DMS53 treated with DMSO at 0.1 percent for 48 hours (cell line): ENCODE measurements around the gene TGFBI.
A peak's percentile ranks its signal among the peaks of the same experiment; 100 is the strongest.

Source experiments
- DNase-seq: peaks from one replicate; lab custom pipeline; 2025; ENCODE audit not compliant: unreplicated experiment; lab: John Stamatoyannopoulos, UW

Gene TGFBI

DNA sequence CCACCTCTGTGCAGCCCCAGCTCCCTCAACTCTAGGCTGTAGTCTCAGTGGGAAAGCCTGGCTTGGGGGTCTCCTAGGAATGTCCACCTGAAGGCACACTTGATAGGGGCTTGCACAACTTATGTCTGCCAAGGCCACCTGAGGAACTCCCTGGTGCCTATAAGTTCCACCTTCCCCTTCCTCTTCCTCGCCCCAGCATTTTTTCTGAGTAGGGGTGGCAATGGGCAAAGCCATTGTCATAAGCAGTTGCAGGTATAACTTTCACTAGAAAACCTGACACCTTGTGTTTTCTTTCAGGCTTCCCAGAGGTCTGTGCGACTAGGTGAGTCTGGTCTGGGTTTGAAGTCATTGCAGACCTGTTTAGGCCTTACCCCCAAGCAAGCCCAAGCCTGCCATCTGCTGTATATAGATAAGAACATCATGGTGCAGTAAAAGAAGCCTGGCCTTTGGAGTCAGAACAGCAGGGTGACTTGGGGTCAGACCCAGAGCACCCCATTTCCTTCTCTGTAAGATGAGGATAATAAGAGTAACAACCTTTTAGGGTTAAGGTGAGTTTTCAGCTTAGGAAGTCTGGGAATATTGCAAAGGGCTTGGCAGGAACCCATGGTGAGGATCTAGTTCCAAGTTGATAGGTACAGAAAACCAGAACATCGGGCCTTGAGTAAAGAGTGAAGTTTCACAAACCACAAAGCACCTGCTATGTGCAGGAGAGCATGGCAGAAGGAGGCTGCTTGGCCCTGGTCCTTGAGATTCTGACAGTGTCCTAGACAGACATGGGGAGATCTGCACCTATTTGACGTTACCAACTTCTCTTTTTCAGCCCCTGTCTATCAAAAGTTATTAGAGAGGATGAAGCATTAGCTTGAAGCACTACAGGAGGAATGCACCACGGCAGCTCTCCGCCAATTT lies 33.8 kb downstream of the TGFBI start:
- peak; percentile 35 for DNase-seq

DNA sequence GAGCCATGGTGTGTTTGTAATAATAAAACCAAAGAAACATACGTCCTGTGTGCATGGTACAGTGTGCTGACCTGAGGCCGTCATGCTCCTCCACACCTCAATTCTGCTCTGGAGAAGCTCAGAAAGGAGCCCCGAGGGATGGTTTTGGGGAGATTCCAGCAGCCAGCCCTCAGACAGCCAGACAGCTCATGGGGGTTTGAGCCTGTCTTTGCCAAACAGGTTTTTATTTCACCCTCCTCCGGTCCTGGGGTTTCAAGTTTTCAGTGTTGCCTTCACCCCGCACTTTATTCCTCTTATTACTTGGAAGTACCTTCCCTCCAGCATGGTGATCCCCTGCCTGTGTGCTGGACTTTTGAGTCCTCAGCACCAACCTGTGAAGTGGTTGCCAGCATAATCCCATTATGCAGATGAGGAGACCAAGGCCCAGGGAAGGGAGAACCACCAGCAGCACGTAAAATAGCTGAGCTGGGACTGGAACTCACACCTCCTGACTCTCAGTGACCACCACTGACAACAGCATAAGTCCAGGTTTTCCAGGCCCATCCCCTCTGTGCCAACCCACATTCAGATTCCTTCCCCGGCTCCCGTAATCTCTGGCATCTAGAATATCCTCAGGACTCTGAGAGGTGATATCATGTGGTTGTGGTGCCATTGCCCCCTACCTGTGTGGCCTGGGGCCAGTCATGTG lies 35.1 kb downstream of the TGFBI start:
- DNase-seq, result no peak

DNA sequence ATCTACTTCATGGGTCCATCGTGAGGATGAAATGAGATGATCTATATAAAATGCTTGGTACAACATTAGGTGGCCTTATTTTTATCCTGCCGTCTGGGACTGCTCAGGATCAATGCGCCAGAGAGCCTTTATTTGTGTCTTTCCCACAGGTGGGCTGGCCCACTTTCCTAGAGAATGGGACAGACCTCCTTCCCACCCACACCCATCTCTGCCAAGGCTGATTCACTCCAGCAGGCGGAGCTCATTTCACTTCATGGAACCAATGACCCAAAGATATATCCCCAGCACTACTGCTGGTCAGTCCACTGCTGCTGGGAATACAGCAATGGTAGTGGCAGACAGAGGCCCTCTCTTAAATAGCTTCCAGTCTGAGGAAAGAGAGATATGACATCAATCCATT lies 35.7 kb downstream of the TGFBI start:
- DNase-seq, result no peak

DNA sequence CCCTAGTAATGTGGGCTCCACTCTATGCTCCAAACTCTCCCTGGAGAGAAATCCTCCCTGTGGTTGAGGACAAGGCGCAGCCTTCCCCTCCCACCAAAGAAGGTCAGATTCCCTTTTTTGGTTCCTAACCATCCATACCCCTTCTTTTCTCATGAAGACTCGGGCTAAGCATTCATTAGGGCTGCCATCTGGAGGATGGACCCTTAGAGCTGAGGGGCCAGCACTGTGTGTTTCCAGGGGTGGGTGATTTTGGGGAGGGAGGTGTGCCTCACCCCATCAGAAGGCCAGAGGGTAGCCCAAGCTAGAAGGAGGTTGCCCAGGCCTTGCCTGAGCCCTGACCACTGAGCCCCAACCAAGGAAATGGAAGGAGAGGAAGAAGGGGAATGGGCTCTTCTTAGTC lies 36.8 kb downstream of the TGFBI start:
- no peak for DNase-seq

DNA sequence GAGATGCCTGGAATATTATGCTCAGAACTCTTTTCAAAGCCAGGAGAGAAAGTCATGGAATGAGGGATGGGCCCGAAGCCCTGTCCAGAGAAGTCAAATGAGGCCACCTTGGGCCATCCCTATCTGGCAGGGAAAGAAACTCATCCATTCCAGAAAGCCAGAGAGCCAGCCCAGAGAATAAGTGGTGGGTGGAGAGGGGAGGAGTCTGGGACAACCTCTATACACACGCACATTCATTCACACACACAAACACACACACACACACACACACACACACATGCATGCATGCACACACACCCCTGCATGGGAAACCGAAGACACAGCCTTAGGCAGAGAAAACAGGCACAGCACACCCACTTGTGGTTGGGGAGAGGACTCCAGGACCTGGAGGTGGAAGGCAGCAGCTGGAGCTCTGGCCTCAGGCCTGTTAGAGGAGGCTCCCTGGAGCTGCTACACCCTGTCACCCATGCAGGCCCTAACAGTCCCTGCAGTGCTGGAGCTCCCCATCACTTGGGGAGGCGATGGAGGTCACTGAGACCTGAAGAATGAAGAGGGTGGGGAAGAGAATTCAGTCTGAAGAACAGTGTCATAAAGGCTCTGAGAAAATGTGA lies 38.0 kb downstream of the TGFBI start:
- DNase-seq, result peak; percentile 29

DNA sequence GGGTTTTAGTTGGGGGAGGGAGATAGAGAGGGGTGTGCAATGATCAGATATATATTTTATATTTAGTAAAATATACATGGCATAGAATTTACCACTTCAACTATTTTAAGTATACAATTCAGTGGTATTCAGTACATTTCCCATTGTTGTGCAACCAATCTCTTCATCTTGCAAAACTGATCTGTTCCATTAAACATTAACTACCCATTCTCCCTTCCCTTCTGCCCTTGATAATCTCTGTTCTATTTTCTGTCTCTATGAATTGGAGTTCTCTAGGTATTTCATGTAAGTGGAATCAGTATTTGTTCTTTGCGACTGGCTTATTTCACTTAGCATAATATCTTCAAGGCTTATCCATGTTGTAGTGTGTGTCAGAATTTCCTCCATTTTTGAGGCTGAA lies 38.6 kb downstream of the TGFBI start:
- no peak for DNase-seq

DNA sequence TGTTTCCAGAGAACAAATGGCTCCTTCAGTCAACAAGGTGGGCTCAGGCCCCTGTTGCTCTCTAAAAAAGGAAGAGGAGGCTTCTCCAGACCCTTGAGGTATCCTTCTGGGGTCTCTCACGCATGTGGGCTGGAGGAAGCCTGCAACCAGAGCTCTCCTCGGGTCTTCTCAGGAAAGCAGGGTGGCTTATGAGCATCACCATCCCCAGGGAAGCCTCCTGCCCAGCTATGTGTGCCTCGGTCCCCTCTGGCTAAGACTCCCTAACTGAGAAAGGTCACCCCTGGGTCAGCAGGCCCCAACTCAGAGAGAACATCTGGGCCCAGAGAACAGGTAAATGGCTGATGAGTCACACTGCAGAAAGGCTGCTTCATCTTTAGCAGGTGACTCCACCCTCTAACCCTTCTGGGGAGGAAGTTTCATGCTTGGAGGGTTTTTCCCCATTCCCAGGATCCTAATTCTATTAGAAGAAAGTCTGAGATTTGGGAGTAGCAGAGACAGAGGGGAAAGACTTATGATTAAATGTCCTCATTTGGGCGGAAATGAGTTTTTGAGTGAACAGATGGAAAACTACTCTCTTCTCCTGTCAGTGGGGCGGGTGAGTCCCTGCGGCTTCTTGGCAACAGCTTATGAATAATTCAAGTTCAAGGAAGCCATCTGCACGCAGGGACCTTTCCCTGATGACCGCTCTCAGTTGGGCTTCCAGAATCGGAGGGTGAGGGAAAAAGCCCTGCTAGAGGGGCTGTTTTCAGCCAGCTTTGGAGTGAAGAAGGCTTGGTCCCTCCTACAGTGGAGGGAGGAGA lies 41.9 kb downstream of the TGFBI start:
- DNase-seq, result peak; percentile 11

DNA sequence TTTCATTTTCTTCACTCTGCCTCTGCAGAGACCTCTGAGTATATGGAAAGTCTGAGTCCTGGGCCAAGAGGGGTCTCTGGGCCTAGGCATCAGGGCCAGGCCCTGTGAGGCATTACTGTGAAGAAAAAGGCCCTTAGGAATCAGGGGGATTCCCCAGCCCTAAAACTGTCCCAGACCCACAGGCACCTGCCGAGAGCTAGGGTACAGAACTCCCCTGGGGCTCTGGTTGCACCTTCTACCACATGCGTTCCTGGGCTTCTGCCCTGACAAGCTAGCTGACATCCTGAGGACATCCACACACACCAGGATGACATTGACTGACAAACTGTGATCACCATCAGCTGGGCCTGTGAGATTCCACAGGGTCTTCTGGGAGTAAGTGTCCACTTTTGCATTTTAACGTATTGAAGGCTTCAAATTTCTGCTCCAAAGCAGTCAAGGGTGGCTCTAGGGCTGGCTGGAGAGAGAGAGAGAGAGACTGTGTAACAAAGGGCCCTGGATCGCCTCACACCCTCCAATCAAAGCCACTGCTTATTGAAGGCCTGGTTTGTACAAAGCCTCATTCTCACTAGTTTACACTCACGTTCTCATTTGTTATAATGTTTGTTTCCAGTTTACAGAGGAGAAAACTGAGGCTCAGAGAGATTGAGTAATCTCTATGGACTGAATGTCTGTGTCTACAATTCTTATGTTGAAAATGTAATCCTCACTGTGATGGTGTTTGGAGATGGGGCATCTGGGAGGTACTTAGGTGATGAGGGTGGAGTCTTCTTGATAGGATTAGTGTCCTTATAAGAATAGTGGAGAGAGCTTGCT lies 45.1 kb downstream of the TGFBI start:
- DNase-seq, result no peak

DNA sequence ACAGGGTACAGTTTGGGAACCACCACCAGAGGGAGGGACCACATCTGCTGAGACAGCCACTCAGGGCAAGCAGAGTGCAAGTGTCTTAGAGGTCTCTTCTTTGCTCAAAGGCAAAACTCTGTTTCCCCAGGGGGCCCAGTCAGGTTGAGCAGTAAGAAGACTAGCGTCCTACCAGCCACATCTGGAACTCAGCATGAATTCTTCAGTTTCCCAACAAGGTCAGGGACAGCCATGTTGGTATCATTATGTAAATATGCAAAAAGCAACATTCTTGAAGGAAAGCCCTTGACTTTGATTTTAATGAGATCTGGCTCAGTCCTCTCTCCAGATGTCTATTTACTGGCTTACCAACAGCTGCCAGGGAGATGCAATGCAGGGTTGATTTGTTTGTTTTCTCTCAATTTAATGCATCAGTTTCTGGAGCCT lies 46.7 kb downstream of the TGFBI start:
- no peak for DNase-seq

DNA sequence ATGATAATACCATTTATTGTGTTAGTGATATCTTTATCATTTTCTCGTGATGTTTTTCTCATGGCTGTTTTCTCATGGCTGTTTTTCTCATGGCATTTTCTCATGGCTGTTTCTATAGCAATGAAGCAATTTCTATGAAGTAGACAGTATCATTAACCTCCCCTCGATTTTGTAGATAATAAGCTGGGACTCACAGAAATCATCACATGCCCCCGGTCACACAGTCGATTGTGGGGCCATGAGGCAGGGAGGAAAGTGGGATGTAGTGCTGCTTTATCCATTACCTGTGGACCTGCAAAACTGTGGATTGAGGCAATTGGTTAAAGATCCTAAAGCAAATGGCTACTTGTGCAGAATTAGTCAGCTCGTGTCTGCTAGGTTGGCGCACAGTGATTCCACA lies 47.3 kb downstream of the TGFBI start:
- no peak for DNase-seq

DNA sequence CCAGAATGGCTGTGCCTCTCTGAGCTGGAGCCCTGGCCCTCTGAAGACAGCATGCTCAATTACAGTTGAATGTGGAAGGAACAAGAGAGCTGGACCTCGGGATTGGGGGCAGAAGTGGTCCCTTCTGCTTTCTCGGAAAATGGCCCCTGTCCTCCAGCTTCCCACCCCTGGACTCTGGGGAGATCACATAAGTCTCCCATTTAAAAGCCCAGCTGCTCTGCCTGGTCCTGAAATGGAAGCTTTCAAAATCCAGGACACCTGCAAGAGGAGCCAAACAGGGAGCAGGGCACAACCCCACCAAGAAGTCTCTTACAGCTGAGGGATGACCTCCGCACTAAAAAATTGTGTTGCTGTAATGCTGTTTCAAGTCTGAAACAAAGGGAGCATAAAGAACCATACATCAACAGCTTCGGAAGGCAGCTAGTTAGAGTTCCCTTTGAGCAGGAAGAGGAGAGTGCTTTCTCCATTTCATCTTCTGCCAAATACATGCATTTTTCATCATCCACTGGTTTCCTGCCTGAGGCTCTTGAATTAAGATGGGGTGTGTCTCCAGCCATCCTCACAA lies 48.2 kb downstream of the TGFBI start:
- DNase-seq, result no peak

DNA sequence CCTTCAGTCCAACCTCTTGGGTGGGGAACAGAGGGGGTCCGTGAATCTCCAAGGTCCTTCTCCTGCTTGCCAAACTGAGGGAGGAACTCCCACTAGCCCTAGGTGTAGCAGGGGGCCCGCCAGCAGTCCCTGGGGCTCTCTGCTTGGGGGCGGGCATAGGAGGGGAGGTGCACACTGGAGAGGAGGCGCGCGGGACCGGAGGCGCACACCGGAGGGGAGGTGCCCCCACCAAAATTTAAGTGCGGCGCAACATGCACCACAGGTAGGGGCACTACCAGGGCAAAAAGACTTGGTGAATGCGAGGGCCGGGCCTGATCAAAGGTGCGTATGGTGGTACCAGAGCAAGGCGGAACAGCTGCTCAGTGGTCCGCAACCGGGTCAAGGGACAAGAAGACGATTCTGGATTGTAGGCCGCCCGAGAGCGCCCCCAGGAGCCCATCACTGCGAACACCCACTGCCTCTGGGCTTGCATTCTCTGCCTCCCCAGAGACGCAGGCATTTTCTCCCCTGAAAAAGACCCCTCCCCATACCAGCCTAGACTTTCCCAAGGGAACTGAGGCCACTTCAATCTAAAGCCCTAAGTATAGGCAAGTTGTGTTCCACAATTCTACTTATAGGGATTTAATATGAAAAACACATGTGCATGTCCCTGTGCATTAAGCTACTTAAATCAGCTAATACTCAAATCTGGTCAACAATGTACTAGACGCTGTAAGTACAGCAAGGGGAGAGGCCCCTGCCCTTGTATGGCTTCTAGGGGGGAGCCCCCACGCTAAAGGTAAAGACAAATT lies 50.6 kb downstream of the TGFBI start:
- no peak for DNase-seq

DNA sequence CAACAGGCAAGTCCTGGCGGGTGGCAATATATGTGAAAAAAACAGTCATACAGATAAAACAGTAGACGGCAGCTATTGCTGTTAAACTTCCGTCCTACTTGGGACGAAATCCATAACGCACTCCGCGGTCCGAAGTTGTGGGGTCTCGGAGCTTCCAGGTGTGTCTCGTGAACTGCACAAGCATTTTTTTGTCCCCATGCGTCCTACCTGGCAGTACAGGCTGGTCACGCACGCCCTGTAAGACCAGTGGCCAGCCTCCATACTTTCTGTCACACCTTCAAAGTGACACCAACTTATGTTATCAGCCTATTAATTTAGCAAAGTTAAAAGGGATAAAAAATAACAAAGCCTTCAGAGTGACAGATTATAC lies 51.3 kb downstream of the TGFBI start:
- no peak for DNase-seq

DNA sequence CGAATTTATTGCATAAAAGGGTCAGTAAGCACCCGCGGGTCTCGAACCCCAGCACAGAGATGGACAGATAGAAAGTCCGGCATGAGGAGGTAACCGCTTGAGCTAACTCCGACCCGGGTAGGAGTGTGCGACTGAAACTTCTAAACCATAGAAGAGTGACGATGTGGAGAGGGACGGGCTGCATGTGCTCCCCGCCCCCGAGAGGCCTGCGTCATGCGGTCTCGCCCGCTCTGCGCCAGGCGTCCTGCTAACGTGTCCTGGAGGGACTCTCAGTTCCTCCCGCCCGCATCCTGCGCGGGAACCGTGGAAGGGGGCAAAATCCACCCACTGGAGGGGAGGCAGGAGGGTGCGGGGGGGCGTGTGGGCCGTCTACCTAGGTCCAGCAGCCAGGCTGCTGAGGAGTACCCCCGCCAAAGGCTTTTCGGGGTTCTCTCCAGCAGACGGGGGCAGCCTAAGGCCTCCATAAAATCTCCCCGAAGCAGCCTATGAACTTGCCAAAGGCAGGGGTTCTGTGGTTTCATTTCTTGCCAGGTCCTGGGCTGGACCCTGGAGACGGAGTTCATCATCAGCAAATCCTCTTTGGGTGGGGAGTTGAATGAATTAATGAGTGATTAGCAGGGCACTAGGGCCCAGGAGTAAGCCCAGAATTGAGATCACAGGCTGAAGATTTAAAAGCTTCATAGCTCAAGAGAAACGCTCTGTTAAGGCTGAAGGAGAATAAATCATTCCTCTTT lies 51.9 kb downstream of the TGFBI start:
- DNase-seq, result no peak

DNA sequence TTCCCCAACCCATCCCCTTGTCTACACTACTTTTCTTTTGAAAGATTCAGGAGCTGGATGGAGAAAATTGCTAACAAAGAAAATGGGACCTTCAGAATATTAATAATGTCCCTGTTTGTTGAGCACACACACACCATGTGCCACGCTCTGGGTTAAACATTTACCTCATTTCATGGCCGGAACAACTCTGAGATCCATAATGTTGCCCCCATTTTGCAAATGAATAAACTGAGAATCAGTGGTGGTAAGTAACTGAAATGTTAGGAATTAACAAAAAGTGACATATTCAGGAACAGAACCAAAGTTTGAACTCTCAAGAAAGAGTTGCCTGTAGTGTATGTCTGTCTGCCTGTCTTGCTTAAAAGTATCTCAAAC lies 52.4 kb downstream of the TGFBI start:
- no peak for DNase-seq

DNA sequence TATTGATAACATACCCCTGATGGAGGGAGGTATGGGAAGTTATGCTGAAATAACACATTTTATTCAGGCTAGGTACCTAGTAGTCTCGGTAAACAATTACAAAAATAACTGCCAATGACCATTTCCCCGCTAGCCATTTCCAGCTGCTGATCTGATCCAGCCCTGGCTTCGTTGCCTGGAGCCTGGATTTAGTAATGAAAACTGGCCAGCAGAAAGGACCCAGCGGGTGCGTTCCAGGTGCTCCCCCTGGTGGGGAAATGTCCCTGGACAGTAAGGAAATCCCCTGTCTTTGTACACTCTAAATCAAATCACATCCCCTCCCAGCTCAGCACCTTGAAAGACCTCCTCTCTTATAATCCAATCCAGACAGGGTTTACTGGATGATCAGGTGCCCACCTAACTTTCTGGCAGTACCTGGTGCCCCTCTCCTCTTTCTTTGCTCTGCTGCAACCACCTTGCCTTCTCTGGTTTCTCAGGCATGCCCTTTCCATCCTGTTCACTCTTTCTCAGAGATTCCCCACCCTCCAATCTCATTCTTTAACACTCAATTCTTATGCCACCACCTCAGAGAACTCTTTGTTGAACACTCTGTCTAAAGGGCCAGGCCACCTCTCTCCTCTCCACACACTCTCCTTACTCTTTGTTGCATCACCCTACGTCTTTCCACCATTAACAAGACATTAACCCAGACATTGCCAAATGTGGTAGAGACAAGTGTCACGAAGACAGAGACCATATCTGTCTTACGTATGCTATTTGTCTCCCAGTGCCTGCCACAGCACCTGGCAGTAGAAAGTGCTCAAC lies 53.8 kb downstream of the TGFBI start:
- DNase-seq, result peak; percentile 72

DNA sequence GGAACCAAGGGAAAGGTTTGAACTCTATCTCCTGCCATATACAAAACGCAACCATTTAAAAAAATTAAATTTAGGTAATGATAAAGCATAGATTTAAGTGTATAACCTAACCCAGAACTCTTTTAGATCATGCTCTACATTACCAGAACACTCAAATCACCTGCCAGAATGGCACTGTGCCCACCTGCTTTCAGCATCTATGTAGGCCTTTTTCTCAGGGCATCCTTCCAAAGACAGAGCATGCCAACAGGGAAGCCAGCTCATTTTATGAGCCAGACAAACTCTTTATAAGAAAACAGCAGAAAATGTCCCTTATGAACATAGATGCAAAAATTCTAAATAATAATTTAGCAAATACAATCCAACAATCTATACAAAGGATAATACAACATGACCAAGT lies 55.9 kb downstream of the TGFBI start:
- no peak for DNase-seq
